CD4-positive, alpha-beta T cell treated with Interleukin-1 beta for 1 hour (primary cell): ENCODE measurements around the gene BMP15.

Experiments used
- DNase-seq, 2 donors: peaks; one replicate each; pipeline ENCODE4 v3.0.0-alpha.2; 2020 to 2022

BMP15 gene

GRCh38 chrX:50910685-50911176 lies at the start of gene BMP15:
BMP15 (plus strand) TSS chrX:50910735; CDS start chrX:50910784, 49 bp downstream.
- DNase-seq, result no peak

- no peak for DNase-seq
Observed at GRCh38 chrX:50863471-50863870, 47.1 kb upstream of the BMP15 start.

- no peak for DNase-seq
Observed at GRCh38 chrX:50865311-50865710, 45.2 kb upstream of the BMP15 start.

GRCh38 chrX:50871922-50872453 lies 38.5 kb upstream of the BMP15 start:
- DNase-seq, result no peak

GRCh38 chrX:50874876-50875275 lies 35.7 kb upstream of the BMP15 start:
- no peak for DNase-seq

GRCh38 chrX:50876551-50876950 lies 34.0 kb upstream of the BMP15 start:
- no peak for DNase-seq

GRCh38 chrX:50877310-50877709 lies 33.2 kb upstream of the BMP15 start:
- DNase-seq, result no peak

GRCh38 chrX:50881028-50881427 lies 29.5 kb upstream of the BMP15 start:
- DNase-seq, result no peak

GRCh38 chrX:50888884-50889283 lies 21.7 kb upstream of the BMP15 start:
- DNase-seq, result no peak

- DNase-seq, result no peak
Observed at GRCh38 chrX:50889582-50889981, 21.0 kb upstream of the BMP15 start.

- DNase-seq, result no peak
Observed at GRCh38 chrX:50893047-50893446, 17.5 kb upstream of the BMP15 start.

- DNase-seq, result no peak
Observed at GRCh38 chrX:50893466-50893865, 17.1 kb upstream of the BMP15 start.

GRCh38 chrX:50905334-50905733 lies 5.2 kb upstream of the BMP15 start:
- DNase-seq, result no peak

GRCh38 chrX:50913520-50913919 lies 3.0 kb downstream of the BMP15 start:
- DNase-seq, result no peak

GRCh38 chrX:50920132-50920531 lies 9.6 kb downstream of the BMP15 start:
- DNase-seq, result no peak

- no peak for DNase-seq
Observed at GRCh38 chrX:50927127-50927526, 16.6 kb downstream of the BMP15 start.

- no peak for DNase-seq
Observed at GRCh38 chrX:50941638-50942037, 31.1 kb downstream of the BMP15 start.

GRCh38 chrX:50942471-50942870 lies 31.9 kb downstream of the BMP15 start:
- no peak for DNase-seq

- no peak for DNase-seq
Observed at GRCh38 chrX:50952406-50952805, 41.9 kb downstream of the BMP15 start.

GRCh38 chrX:50953832-50954231 lies 43.3 kb downstream of the BMP15 start:
- DNase-seq, result no peak

GRCh38 chrX:50962156-50962555 lies 51.6 kb downstream of the BMP15 start:
- DNase-seq, result no peak

GRCh38 chrX:50963842-50964241 lies 53.3 kb downstream of the BMP15 start:
- DNase-seq, result no peak
